Naive thymus-derived CD4-positive, alpha-beta T cell (primary cell): ENCODE measurements around the gene HPSE. TPM values are rescaled to one million over a fixed set of nuclear protein-coding genes. Genes with fewer than 3 reads are reported as not detected.

Experiments used
- ATAC-seq: fragments of 150-1000 bp; cut with Tn5 transposase; 2 replicates; pipeline ENCODE4 v1.10.0; 2021; ENCODE audit warnings: mild to moderate bottlenecking, moderate library complexity
- CTCF ChIA-PET: fragments of 350-600 bp; sonication (Branson Sonifier 250); formaldehyde crosslinking; loops from one replicate; lab custom pipeline; 2021; ENCODE audit warnings: antibody characterized with exemption; lab: Charles Lee
- POLR2A ChIA-PET: fragments of 350-600 bp; sonication (Branson Sonifier 250); formaldehyde crosslinking; loops from one replicate; lab custom pipeline; 2021; ENCODE audit warnings: antibody characterized with exemption, inconsistent platforms; lab: Charles Lee
- DNase-seq, 9 donors: peaks; one replicate each; pipeline versions ENCODE4 v3.0.0 to v3.0.0-alpha.2; 2020 to 2022; ENCODE audit warnings: mixed read lengths in 1 of 9
- H3K27ac ChIP-seq: one replicate; pipeline ENCODE4 v1.7.0; 2013; ENCODE audit warnings: mild to moderate bottlenecking, low read depth, low read length, moderate library complexity
- H3K27me3 ChIP-seq, 2 donors: one replicate each; pipeline ENCODE4 v1.7.0; 2013; ENCODE audit warnings: low read length in 2 of 2, mild to moderate bottlenecking in 2 of 2, moderate library complexity in 2 of 2; ENCODE audit not compliant: control insufficient read depth in 2 of 2, insufficient read depth in 2 of 2
- H3K36me3 ChIP-seq, 3 experiments: 1 replicate in 2 of 3; 2 replicates in 1 of 3; pipeline ENCODE4 v1.7.0; 2013; ENCODE audit warnings: low read length in 3 of 3, mild to moderate bottlenecking in 3 of 3, moderate library complexity in 1 of 3; ENCODE audit not compliant: insufficient read depth in 3 of 3, control insufficient read depth in 2 of 3
- H3K4me1 ChIP-seq, 2 donors: one replicate each; pipeline ENCODE4 v1.7.0; 2013; ENCODE audit warnings: low read length in 2 of 2, mild to moderate bottlenecking in 2 of 2, moderate library complexity in 1 of 2; ENCODE audit not compliant: control insufficient read depth in 2 of 2, insufficient read depth in 2 of 2
- H3K4me3 ChIP-seq: 2 replicates; pipeline ENCODE4 v1.7.0; 2013; ENCODE audit warnings: mild to moderate bottlenecking, low read length
- H3K9me3 ChIP-seq, 3 experiments: 1 replicate in 2 of 3; 2 replicates in 1 of 3; pipeline ENCODE4 v1.7.0; 2013; ENCODE audit warnings: low read length in 3 of 3; ENCODE audit not compliant: control insufficient read depth in 2 of 3
- H3K27ac Mint-ChIP-seq, 9 donors: one replicate each; pipeline ENCODE4 v1.8.0; 2020 to 2022; ENCODE audit warnings: mixed read lengths in 9 of 9, mild to moderate bottlenecking in 8 of 9, moderate library complexity in 5 of 9, inconsistent platforms in 2 of 9
- H3K27me3 Mint-ChIP-seq, 5 donors: one replicate each; pipeline ENCODE4 v1.8.0; 2021 to 2022; ENCODE audit warnings: mixed read lengths in 5 of 5, mild to moderate bottlenecking in 1 of 5
- H3K36me3 Mint-ChIP-seq, 5 donors: one replicate each; pipeline ENCODE4 v1.8.0; 2020 to 2022; ENCODE audit warnings: mixed read lengths in 5 of 5, mild to moderate bottlenecking in 3 of 5, inconsistent platforms in 1 of 5
- H3K4me1 Mint-ChIP-seq, 7 donors: one replicate each; pipeline ENCODE4 v1.8.0; 2020 to 2022; ENCODE audit warnings: mixed read lengths in 7 of 7, mild to moderate bottlenecking in 3 of 7, inconsistent platforms in 1 of 7
- H3K4me3 Mint-ChIP-seq, 10 donors: one replicate each; pipeline ENCODE4 v1.8.0; 2020 to 2022; ENCODE audit warnings: mild to moderate bottlenecking in 10 of 10, mixed read lengths in 10 of 10, moderate library complexity in 6 of 10, inconsistent platforms in 2 of 10
- H3K9me3 Mint-ChIP-seq, 11 donors: one replicate each; pipeline ENCODE4 v1.8.0; 2020 to 2022; ENCODE audit warnings: mixed read lengths in 11 of 11, mild to moderate bottlenecking in 4 of 11, inconsistent platforms in 1 of 11, moderate library complexity in 1 of 11
- intact Hi-C, 2 donors: fragments of 100-400 bp; cut with micrococcal nuclease; formaldehyde crosslinking; loops; one replicate each; pipeline ENCODE4 v1.15.1; 2023
- polyA plus RNA-seq, 2 donors: library from polyadenylated mRNA; unstranded; fragments of 300-500 nt; fragmentation: Illumina TruSeq; gene quantifications; one replicate each; pipeline ENCODE4 v1.2.3, GENCODE V29; 2021
- total RNA-seq, 6 experiments: library from RNA in 5 of 6; stranded (reverse) in 5 of 6; gene quantifications; 1 replicate in 5 of 6; 2 replicates in 1 of 6; pipeline ENCODE4 v1.2.3 and lab custom pipeline; 2021 to 2026

The HPSE gene
- total and polyA plus RNA-seq, 7 experiments from 2014 or later, result 3.8 to 16.2 (median 6.3) TPM

- intact Hi-C loops, result no loop called here
- H3K4me1 Mint-ChIP-seq, result peaks cover 0 to 14% (median 0%) of the 10 kb centered on the region in 7 donors
- no peaks in the 10 kb centered on the region for H3K36me3 ChIP-seq
- no peaks in the 10 kb centered on the region for H3K4me1 ChIP-seq
- ChIA-PET POLR2A (no interaction called here), CTCF (no interaction called here)
- H3K36me3 Mint-ChIP-seq, result peaks cover 0 to 3% (median 0%) of the 10 kb centered on the region in 5 donors
- H3K27ac ChIP-seq, result no peak overlapping the region
- H3K27me3 Mint-ChIP-seq, result peaks cover 0 to 8% (median 0%) of the 10 kb centered on the region in 5 donors
- no peaks in the 10 kb centered on the region for H3K9me3 ChIP-seq
- no peak overlapping the region for H3K4me3 Mint-ChIP-seq
- DNase-seq, result no peak
- H3K27me3 ChIP-seq, result no peaks in the 10 kb centered on the region
- H3K4me3 ChIP-seq, result no peak overlapping the region
- peaks cover 0 to 2% (median 0%) of the 10 kb centered on the region in 11 donors for H3K9me3 Mint-ChIP-seq
- H3K27ac Mint-ChIP-seq, result no peak overlapping the region
- no peak for ATAC-seq
Measured at GRCh38 chr4:83360018-83360417, 25.4 kb upstream of the HPSE start.

- peaks cover 0 to 10% (median 3%) of the 10 kb centered on the region in 11 donors for H3K9me3 Mint-ChIP-seq
- H3K36me3 Mint-ChIP-seq, result peaks cover 0 to 8% (median 3%) of the 10 kb centered on the region in 5 donors
Measured at GRCh38 chr4:83358410-83358809, 23.8 kb upstream of the HPSE start.

GRCh38 chr4:83356899-83357661 lies 22.4 kb upstream of the HPSE start:
- intact Hi-C loops, result no loop called here
- Mint-ChIP-seq H3K9me3 (peaks cover 0 to 12% (median 4%) of the 10 kb centered on the region in 11 donors), H3K4me3 (no peak overlapping the region), H3K27ac (peak overlapping the region in 1 of 9 donors; percentile 49), H3K36me3 (peaks cover 0 to 10% (median 5%) of the 10 kb centered on the region in 5 donors), H3K4me1 (peaks cover 0 to 14% (median 0%) of the 10 kb centered on the region in 7 donors), H3K27me3 (no peaks in the 10 kb centered on the region)
- no peak overlapping the region for H3K27ac ChIP-seq
- ChIA-PET POLR2A (no interaction called here), CTCF (no interaction called here)
- H3K4me3 ChIP-seq, result no peak overlapping the region
- H3K9me3 ChIP-seq, result no peaks in the 10 kb centered on the region
- peak in 1 of 9 donors; percentile 42 for DNase-seq
- no peaks in the 10 kb centered on the region for H3K27me3 ChIP-seq
- no peaks in the 10 kb centered on the region for H3K4me1 ChIP-seq
- no peak for ATAC-seq
- no peaks in the 10 kb centered on the region for H3K36me3 ChIP-seq

More at GRCh38 chr4:83358410-83358809, 23.8 kb upstream of the HPSE start:
- intact Hi-C loops, result no loop called here
- CTCF ChIA-PET, result interaction anchor here (0.5 kb wide), 1 partner anchor 287 kb away, joined by 5 read pairs; no protein-coding TSS in a partner anchor
- Histone ChIP-seq H3K4me3 (no peak overlapping the region), H3K27me3 (no peaks in the 10 kb centered on the region), H3K36me3 (no peaks in the 10 kb centered on the region), H3K9me3 (no peaks in the 10 kb centered on the region), H3K4me1 (no peaks in the 10 kb centered on the region), H3K27ac (no peak overlapping the region)
- ATAC-seq (no peak), DNase-seq (no peak)
- POLR2A ChIA-PET, result no interaction called here
- Mint-ChIP-seq H3K4me1 (peaks cover 0 to 14% (median 0%) of the 10 kb centered on the region in 7 donors), H3K27ac (no peak overlapping the region), H3K4me3 (no peak overlapping the region), H3K27me3 (peaks cover 0 to 6% (median 0%) of the 10 kb centered on the region in 5 donors)

GRCh38 chr4:83353516-83353915 lies 18.9 kb upstream of the HPSE start:
- no peaks in the 10 kb centered on the region for H3K9me3 ChIP-seq
- no peak overlapping the region for H3K27ac ChIP-seq
- POLR2A ChIA-PET, result no interaction called here
- no peaks in the 10 kb centered on the region for H3K27me3 Mint-ChIP-seq
- no peak overlapping the region for H3K4me3 Mint-ChIP-seq
- no peak overlapping the region for H3K27ac Mint-ChIP-seq
- peaks cover 7 to 32% (median 10%) of the 10 kb centered on the region in 7 donors for H3K4me1 Mint-ChIP-seq
- no peak overlapping the region for H3K4me3 ChIP-seq
- CTCF ChIA-PET, result no interaction called here
- ATAC-seq, result no peak
- peaks cover 0 to 7% of the 10 kb centered on the region in 2 donors for H3K4me1 ChIP-seq
- peaks cover 0 to 21% (median 8%) of the 10 kb centered on the region in 5 donors for H3K36me3 Mint-ChIP-seq
- H3K36me3 ChIP-seq, result no peaks in the 10 kb centered on the region
- H3K27me3 ChIP-seq, result no peaks in the 10 kb centered on the region
- no peak for DNase-seq
- intact Hi-C loops, result loop anchor here in 1 of 2 donors (5.0 kb wide), 1 partner anchor 71 kb away; the partner anchor contains the start of gene COQ2
- peaks cover 0 to 18% (median 4%) of the 10 kb centered on the region in 11 donors for H3K9me3 Mint-ChIP-seq

- no peak overlapping the region for H3K4me3 ChIP-seq
- H3K27me3 ChIP-seq, result no peaks in the 10 kb centered on the region
- H3K36me3 ChIP-seq, result no peaks in the 10 kb centered on the region
- no peaks in the 10 kb centered on the region for H3K9me3 ChIP-seq
- POLR2A ChIA-PET, result interaction anchor here (0.7 kb wide), 1 partner anchor 15 kb away, joined by 3 read pairs; no protein-coding TSS in a partner anchor
- H3K4me1 ChIP-seq, result peaks cover 0 to 7% of the 10 kb centered on the region in 2 donors
- peaks cover 4 to 26% (median 7%) of the 10 kb centered on the region in 5 donors for H3K36me3 Mint-ChIP-seq
- intact Hi-C loops, result loop anchor here in 1 of 2 donors (10.0 kb wide), 1 partner anchor 973 kb away; the partner anchor contains the start of gene HNRNPD
- H3K9me3 Mint-ChIP-seq, result peaks cover 4 to 28% (median 13%) of the 10 kb centered on the region in 11 donors
- H3K4me1 Mint-ChIP-seq, result peaks cover 7 to 19% (median 10%) of the 10 kb centered on the region in 7 donors
- H3K4me3 Mint-ChIP-seq, result no peak overlapping the region
- ATAC-seq (no peak), DNase-seq (no peak)
- no peak overlapping the region for H3K27ac ChIP-seq
- H3K27me3 Mint-ChIP-seq, result peaks cover 0 to 14% (median 3%) of the 10 kb centered on the region in 5 donors
- CTCF ChIA-PET, result no interaction called here
- H3K27ac Mint-ChIP-seq, result peak overlapping the region in 1 of 9 donors; percentile 70
Measured at GRCh38 chr4:83348074-83348473, 13.4 kb upstream of the HPSE start.

GRCh38 chr4:83342476-83342875 lies 7.8 kb upstream of the HPSE start:
- ATAC-seq (no peak), DNase-seq (no peak)
- intact Hi-C loops, result loop anchor here in 1 of 2 donors (10.0 kb wide), 1 partner anchor 968 kb away; the partner anchor contains the start of gene HNRNPD
- Histone ChIP-seq H3K4me3 (no peak overlapping the region), H3K4me1 (peaks cover 12 to 15% of the 10 kb centered on the region in 2 donors), H3K27ac (no peak overlapping the region), H3K36me3 (no peaks in the 10 kb centered on the region), H3K27me3 (no peaks in the 10 kb centered on the region), H3K9me3 (no peaks in the 10 kb centered on the region)
- peaks cover 11 to 27% (median 21%) of the 10 kb centered on the region in 7 donors for H3K4me1 Mint-ChIP-seq
- POLR2A ChIA-PET, result no interaction called here
- peaks cover 3 to 33% (median 10%) of the 10 kb centered on the region in 11 donors for H3K9me3 Mint-ChIP-seq
- no peak overlapping the region for H3K4me3 Mint-ChIP-seq
- CTCF ChIA-PET, result no interaction called here
- H3K27me3 Mint-ChIP-seq, result peaks cover 0 to 24% (median 4%) of the 10 kb centered on the region in 5 donors
- H3K27ac Mint-ChIP-seq, result peak overlapping the region in 1 of 9 donors; percentile 32
- H3K36me3 Mint-ChIP-seq, result peaks cover 0 to 24% (median 7%) of the 10 kb centered on the region in 5 donors
